ENCODE results near the gene LIMD2. TPM values are rescaled to one million over a fixed set of nuclear protein-coding genes. Genes with fewer than 3 reads are reported as not detected.
"Not testable (repeated sequence)": the region's sequence is repeated elsewhere in the genome, so short reads cannot be mapped to it uniquely, and the experiment has no call there.

The LIMD2 gene
- 4.9 and 10.2 TPM in 2 replicates for total RNA-seq (2014; rRNA removed; shearing (Covaris generic))

DNA sequence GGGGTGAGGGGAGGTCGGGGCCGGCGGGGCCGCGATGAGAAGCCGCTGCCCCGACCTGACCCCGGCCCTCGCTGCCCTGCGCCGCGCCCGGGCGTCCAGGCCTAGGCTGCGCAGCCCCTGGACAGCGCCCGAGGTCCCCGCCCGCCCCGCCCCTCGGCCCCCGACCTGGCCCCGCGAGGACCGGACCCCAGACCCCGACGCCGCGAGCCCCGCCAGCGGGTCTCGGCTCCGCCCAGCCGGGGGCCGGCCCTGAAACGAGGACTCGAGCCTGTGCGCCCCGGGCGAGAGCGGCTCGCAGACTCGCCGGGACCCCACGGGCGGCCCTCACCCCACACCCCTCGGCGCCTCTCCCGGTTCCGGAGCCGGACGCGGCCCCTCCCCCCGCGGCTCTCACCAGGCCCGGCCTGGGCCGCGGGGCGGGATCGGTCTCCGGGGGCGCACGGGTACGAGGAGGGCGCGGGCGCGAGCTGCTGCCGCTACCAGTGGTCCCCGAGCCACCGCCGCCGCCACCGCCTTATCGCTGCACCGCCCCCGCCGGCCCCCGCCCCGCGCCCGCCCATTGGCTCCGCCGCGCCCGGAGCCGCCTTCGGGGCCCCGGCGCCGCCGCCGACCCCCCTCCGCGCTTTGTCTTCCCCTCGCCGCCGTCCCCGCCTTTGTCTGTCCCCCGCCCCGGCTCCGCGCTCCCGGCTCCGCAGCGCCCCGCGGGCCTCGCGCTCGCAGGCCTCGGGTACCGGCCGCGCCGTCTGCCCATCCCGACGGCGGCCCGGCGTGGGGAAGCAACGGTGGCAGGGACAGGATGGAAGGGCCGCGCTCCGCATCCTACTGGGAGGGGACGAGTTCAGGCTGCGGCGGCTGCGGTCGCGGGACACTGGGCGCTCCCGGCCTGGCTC is at the start of gene LIMD2:
Gene LIMD2, minus strand, starts transcription at position 488 of the 890 bp plus-strand sequence. CDS start 827 bp downstream, outside the sequence.
- DNase-seq (ENCODE audit: low read depth), result peak; percentile 38

DNA sequence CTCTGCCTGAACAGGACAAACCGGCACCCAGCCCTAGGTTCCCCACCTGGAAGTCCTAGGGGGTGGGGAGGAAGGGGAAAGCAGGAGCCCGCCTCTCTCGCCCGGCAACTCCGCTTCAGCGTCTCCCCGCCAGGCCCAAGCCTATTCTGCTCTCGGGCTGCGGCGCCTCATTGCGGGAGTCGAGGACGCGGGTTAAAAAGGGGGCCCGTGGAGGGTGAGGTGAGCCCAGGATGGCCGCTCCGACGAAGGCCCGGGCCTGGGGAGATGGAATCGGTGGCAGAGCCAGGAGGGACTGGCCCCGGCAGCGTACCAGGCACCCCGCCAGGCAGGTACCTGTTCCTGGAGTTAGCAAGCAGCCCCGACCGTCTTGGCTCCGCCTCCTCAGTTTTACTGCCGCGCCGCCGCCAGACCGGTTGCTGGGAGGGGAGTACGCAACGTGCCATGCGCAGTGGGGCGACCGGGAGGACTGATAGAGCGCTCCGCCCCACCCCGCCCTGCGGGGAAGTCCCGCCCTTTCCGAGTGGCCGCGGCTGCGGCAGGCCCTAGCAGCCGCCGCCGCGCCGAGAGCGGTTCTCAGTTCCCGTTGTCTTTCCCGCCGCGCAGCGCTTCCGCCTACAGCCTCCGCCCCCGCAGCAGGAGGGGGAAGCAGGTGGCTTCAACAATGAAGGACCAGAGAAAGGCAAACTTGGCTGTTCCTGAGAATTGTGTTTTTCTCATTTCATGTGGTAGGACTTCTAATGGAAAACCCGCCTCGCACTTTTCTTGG is 41.7 kb upstream of the LIMD2 start, which contains the start of gene STRADA:
Gene STRADA, minus strand, starts transcription at position 392 of the 766 bp plus-strand sequence. CDS start 13,430 bp downstream, outside the sequence.
- peak; percentile 93 for DNase-seq (ENCODE audit: low read depth)

DNA sequence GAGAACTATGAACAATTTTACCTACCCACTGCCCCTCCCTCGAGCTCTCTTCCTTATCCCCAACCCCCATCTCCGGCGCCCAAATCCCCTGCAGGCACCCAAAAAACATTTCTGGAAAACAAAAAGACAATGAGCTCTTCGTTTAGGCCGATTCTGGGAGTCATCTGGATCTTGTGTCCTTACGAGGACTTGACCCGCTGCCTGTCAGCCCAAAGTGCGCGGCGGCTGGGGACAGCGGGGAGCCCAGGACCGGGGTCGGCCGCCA is 41.1 kb upstream of the LIMD2 start:
- DNase-seq (ENCODE audit: low read depth), result no peak

DNA sequence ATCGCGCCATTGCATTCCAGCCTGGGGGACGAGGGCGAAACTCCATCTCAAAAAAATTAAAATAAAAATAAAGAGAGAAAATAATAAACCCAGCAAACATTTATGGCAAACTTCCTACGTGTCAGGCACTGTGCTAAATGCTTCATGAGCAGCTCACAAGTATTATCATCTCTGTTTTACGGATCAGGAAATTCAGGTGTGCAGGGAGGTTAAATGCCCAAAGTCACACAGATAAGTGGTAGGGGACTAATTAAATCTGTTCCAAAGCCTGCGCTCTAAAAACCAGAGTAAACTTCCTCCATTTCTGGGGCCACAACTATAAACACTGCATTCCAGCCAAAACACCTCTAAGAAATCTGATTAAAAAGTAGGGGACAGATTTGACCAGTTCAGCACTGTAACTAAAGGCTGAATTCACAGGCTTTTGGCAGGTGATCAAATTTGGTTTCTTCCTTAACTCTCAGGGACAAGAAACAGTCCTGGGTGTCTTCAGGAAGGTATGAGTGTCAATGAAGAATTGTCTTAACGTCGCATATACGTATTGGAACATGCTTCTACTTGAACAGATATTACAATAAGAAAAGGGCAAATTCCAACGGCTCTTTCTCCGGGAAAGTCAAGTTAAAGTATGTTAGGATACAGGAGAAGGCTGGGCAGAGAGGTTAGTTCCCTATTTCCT is 40.7 kb upstream of the LIMD2 start:
- DNase-seq (ENCODE audit: low read depth), result peak; percentile 9

DNA sequence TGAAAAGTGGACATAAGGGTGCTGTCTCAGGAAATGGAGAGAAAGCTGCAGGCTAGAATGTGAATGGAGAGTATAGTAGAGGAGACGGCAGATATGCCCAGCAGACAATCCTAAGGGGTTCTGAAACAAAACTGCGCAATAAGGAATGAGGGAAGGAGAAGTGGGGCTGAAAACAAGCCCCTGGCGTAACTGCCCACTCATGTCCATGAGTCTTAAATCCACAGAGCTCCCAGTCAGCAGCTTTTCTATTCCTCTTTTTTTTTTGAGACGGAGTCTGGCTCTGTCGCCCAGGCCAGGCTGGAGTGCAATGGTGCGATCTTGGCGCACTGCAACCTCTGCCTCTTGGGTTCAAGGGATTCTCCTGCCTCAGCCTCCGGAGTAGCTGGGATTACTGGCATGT is 35.8 kb upstream of the LIMD2 start:
- no peak for DNase-seq (ENCODE audit: low read depth)

DNA sequence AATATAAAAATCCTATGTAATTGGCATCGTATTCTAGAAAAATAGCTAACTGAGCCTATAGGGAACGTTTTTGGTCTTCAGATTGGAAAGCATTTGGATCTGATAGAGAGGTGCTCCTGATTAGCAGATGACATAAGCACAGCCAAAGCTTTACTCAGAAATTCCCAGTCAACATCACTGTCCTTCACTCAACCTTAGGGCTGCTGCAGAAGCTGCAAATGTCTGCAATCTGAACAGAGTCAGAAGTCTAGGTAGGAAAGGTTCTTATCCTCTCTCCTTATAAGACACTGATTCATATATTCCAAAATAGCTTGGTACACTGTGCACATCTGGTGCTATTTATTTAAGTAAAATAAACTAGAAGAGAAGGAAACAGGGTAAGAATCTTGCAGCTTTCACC is 22.5 kb upstream of the LIMD2 start:
- no peak for DNase-seq (ENCODE audit: low read depth)

DNA sequence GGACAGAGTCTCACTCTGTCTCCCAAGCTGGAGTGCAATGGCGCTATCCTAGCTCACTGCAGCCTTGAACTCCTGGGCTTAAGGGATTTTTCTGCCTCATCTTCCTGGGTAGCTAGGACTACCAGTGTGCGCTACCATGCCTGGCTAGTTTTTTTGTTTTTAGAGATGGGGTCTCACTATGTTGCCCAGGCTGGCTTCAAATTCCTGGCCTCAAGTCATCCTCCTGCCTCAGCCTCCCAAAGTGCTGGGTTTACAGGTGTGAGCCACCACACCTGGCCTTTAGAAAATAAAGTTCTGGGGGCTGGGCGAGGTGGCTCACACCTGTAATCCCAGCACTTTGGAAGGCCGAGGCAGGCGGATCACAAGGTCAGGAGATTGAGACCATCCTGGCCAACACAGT is 20.3 kb upstream of the LIMD2 start:
- DNase-seq (ENCODE audit: low read depth), result not testable (repeated sequence)

DNA sequence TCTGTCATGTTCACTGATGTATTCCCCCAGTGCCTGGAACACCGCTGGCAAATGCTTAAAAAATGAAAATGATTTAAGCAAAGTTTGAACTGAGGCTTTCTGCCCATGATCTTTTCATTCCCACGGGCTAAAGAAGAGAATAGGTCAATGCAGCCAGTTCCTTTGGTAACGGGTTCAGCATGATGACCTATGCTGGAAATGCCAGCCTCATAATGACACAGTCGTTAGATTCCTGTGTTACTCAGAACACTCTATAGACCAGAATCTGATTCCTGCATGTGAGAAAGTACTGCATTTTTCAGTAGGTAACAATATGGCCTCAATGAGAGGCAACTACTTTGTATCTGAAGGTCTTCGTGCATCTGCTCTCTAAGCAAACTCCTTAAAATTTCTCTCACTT is 19.1 kb upstream of the LIMD2 start:
- DNase-seq (ENCODE audit: low read depth), result no peak

DNA sequence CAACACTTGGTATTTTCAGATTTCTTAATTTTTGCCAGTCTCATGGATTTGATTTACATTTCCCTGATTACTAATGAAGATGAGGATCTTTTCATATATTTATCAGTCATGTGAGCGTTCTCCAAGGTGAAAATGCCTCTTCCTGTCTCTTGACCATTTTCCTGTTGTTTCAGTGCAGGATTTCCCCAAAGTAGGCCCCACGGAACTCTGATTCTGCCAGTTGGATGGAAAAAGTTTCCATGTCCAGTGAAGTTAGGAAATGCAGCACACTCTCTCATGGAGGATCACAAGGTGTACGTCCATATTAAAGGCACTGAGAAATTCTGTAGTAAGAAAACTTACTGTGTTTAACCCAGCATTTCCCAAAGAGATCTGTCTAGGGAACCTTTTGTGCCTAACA is 16.5 kb upstream of the LIMD2 start:
- DNase-seq (ENCODE audit: low read depth), result no peak

DNA sequence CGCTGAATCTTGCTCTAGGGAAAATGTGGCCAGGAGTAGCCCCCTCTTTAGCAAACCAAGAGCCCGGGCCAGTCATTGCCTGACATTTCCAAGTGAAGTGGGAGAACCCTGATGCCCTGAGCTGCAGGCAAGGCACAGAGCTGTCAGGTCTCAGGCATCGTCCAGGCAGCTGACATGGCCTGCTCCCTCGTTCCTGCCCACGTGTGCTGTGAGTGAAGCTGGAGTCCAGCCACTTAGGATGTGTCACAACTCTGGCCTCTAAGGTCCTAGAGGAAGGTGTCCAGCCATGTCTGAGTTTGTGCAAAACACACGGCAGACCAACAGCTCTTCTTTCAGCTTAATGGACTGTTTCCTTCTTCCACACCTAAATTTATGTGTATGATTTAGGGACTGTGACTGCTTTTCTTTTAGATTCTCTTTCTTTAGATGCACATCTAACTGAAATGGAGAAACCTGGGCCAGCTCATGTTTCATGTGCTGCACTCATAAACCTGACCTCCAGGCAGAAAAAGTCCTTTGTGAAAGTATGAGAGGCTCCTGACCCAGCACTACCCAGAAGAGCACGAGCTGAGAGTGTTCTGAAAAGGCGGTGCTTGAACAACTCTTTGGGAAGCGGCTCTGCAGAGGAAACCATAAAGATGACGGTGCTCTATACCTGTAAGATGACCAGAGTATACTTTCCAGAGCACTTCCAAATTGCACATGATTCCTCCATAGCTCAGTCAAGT is 14.8 kb upstream of the LIMD2 start:
- DNase-seq (ENCODE audit: low read depth), result no peak

DNA sequence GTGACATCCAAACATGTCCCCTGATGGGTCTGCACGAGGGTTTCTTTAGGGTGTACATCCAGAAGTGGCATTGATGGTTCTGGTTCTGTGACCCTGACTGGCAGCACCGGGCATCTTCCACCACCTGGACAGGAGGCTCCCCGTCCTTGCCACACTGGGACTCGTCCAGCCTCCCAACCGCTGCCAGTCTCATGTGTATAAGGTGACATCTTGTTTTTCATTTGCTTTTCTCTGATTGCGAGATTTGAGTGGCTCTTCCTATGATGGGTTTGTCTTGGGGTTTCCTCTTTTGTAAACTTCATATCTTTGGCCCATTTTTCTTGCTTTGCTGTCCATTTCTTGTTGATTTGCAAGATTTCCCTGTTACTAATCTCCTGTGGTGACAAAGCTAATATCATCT is 9.2 kb upstream of the LIMD2 start:
- no peak for DNase-seq (ENCODE audit: low read depth)

DNA sequence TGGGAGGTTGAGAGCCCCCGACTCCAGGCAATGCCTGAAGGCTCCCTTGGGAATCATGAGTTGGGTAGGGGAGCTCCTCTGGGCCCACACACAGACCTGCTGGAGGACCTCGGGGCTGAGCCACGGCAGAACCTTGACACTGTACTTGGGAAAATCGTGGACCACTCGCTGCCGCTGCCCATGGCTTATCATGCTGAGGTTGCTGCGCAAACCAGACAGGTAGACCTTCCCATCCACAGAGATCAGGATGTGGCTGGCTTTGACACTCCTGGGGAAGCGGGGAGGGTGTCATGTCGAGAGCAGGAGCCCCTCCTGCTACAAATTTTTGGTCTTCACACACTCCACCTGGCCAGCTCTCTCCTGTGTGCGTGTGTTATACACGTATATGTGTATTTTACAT is 7.2 kb upstream of the LIMD2 start:
- no peak for DNase-seq (ENCODE audit: low read depth)

DNA sequence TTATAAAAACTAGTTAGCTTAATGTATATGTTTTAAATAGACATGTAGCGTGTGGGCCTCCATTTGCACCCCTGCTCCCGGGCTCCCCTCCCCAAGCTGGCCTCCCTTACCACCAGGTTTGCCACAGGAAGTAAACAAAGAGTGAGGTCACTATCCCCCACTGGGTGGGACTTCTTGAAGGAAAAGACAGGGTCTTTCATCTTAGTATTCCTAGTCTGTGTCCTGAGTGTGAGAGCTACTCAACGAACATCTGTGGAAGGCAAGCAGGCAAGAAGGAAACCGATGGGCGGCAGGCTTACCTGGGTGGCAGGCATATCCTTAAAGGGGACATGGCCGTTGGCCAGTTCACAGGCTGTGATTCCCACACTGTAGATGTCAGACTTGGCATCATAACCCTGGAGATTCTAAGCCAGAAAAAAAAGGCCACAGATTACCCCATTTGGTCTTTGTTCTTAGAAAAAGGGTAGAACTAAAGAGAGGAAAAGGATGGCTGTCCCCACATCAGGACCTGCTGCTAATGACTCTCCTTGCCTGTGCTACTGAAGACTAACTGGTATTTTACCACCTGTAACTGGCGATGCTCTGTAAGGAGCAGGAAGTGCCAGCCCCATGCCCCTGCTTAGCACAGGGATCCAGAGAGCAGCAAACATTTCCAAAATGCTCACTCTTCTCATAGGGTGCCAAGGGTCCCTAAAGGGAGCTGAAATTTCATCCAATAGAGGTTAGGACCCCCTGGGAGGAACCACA is 6.6 kb upstream of the LIMD2 start:
- DNase-seq (ENCODE audit: low read depth), result no peak

DNA sequence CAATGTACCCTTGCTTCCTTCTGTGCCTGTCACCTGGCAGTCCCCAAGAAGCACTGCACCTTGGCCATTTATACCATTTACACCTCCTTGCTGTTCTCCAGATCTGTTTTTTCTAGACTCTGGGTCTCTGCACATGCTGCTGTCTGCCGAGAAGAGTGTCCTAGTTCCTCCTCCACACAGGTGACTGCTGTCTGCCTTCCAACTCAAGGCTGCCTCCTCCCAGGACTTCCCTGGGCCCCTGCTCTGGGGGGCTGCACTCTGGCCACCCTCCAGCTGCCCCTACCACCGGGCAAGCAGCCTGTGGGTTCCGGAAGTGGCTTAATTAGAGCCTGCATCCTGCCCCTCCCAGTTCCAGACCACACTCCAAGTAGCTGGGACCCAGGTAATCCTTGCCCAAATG is 5.7 kb upstream of the LIMD2 start:
- no peak for DNase-seq (ENCODE audit: low read depth)

DNA sequence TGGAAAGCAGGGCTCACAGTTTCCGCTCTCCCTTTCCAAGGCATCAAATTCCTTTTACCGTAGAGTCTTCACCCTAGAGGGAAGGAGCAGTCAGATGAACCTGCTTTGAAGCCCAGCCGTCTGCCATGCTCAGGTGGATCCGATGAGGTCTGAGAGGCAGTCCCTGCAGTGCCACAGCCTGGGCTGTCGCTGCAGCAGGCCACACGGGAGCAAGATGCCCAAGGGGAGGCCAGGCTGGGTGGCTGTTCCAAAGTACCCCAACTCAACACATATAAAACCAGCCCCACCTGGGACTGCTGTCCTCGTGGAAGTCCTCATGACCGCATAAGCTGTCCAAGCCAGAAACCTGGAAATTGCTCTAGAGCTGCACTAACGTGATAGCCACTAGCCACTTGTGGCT is 4.9 kb upstream of the LIMD2 start:
- DNase-seq (ENCODE audit: low read depth), result no peak

DNA sequence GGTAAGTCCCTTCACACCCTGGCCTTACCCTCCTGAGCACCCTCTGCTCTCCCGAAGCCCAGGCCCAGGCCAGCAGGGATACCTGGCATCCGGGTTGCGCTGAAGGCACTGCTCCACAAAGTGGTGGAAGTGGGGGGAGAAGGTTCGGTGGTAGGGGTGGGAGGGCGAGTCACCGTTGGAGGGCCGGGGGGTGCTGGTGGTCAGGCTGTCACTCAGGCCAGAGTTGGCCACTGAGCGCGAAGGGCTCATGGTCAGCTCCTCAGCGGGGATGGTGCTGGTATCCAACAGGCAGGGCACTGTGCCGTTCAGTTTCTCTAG is 4.3 kb upstream of the LIMD2 start:
- no peak for DNase-seq (ENCODE audit: low read depth)

DNA sequence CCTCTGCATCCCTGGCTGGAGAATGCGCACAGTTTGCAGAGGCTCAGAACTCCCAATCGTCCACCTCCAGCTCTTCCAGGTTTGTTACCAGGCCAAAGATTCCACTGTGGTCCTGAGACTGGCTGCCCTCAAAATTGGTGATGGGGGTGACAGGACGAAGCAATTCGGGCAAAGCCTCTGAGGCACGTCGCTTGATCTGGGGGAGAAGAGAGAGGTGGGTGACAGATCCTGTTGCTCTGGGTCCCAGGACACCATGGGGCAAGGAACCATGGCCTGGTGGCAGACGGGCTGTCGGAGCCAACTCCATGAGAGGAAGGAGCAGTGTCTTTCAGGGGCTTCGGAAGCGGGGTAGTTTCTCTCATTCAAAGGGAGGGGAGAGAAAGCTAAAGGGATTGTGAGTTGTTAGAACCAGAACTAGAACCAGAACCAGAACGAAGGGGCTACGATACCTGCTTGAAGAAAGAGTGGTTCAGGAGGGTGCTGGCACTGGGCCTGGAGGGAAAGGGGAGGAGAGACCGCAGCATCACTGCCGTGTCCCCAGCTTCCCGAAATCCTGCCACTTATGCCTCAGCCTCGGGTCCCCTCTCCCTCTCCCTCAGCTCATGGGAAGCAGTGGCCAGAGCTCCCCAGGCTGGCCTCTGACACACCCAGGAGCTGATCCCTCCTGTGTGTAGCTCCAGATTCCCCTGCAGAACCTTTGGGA is 3.8 kb upstream of the LIMD2 start:
- DNase-seq (ENCODE audit: low read depth), result no peak

DNA sequence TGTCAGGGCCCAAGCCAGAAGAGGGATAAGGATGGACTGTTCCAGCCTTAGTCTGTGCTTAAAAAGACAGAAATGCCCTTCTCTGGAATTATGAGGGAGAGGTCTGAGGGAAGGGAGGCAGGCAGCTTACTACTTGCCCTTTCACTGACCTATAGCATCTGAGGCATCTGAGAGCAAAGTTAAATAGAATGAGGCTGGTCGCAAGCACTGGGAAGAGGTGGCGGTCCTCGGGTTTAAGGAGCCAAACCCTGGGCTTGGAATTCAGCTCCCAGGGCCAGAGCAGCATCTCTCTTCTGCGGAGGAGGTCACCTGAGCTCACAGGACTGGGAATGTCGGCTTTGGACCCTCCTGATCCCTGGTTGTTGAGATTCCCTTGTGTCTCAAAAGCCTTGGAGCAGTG is 3.1 kb upstream of the LIMD2 start:
- DNase-seq (ENCODE audit: low read depth), result no peak

DNA sequence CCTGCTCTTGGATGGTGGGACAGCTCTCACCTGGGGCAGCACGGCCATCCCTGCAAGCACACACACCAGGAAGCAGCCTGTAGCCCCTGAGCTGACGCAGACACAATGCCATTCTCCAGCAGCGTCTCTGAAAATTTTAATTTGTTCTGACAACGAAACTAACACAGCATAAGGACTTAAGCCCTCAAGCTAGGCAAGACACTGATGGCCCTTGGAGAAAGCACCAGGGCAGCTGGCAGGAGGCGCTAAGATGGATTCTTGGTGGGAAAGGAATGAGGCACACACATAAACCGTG is 2.7 kb upstream of the LIMD2 start:
- DNase-seq (ENCODE audit: low read depth), result no peak

DNA sequence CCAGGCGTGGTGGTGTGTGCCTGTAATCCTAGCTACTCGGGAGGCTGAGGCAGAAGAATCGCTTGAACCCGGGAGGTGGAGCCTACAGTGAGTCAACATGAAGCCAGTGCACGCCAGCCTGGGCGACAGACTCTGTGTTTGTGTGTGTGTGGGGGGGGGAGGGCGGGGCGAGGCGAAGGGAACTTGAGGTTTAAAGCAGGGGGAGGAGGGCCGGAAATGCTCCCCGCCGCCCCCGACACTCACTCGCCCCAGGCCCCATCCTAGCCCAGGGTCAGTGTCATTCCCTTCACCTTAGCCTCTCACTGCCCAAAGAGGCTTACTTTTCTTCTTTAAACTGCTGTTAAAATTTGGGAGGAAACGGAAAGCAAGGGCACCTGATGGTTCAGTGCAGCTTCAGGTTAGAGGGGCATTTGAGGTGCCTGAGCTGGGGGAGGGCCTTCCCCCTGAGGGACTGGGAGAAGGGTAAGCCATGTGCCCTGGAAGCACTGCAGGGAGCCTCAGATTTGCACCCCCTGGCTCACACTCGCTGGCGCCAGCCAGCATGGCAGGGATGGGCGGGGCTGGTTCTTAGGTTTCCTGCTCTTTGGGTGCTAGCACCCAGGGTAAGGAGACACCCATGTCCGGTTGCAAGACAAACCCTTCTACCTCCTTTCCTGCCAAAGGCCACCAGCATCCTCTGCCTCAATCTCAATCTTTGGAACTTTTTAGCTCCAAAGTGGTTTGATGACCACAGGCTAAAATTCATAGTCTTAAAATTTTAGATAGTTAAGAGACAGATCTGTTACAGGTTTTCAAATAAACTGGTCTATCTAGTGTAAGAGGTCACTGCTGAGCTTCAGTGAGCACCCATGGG is 2.2 kb upstream of the LIMD2 start:
- DNase-seq (ENCODE audit: low read depth), result no peak

All from RPMI7951 (cell line).